SU-DHL-6 (cell line): Measurements from ENCODE around the gene GABRA5.

ENCODE experiments used
- EZH2phosphoT487 ChIP-seq: fragments of 200-600 bp; sonication (generic), shearing (Covaris generic); conservative IDR thresholded peaks from 2 replicates; pipeline ENCODE4 v1.6.1; 2018; ENCODE audit warnings: mild to moderate bottlenecking, antibody characterized with exemption, low read length, moderate library complexity, mixed read lengths
- TF ChIP-seq, protein P1 (sequence below): fragments of 200-600 bp; sonication (generic); IDR thresholded peaks from one replicate; pipeline ENCODE4 v1.5.1; 2017; ENCODE audit warnings: antibody characterized with exemption, mild to moderate bottlenecking, low read length, moderate library complexity; ENCODE audit not compliant: insufficient read depth, poor library complexity, severe bottlenecking

DNA sequence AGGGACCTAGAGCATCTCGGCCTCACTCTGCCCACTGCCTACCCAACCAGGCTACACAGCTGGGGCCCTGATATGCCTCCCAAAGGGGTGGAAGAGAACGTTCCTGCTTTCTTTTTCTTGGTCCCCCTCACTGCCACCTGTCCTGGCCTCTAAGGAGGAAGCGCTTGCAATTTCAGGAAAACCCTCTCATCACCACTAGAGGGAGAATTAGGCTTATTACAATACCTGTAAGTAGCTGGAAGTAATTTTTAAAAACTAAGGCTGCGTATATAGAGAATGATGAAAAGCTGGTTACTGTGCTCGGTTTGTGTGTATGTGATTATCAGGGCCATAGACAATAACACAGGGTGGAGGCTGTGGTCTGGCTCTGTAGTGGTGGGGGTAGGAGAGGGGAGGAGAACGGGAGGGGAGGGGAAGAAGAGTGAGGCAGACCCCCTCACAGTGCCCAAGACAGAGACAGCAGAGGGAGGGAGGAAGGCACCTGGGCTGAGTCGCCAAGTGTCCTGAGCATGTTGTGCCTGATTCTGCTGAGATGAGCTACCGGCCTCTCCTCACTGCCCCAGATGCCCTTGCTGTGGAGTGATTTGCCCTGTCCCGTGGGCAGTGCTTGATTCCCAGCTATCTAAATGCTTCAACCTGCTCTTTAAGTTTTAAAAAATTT, 107.4 kb downstream of the GABRA5 start:
- TF ChIP-seq, protein P1, sequence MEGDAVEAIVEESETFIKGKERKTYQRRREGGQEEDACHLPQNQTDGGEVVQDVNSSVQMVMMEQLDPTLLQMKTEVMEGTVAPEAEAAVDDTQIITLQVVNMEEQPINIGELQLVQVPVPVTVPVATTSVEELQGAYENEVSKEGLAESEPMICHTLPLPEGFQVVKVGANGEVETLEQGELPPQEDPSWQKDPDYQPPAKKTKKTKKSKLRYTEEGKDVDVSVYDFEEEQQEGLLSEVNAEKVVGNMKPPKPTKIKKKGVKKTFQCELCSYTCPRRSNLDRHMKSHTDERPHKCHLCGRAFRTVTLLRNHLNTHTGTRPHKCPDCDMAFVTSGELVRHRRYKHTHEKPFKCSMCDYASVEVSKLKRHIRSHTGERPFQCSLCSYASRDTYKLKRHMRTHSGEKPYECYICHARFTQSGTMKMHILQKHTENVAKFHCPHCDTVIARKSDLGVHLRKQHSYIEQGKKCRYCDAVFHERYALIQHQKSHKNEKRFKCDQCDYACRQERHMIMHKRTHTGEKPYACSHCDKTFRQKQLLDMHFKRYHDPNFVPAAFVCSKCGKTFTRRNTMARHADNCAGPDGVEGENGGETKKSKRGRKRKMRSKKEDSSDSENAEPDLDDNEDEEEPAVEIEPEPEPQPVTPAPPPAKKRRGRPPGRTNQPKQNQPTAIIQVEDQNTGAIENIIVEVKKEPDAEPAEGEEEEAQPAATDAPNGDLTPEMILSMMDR, result peak; percentile 49
- no peak for TF ChIP-seq EZH2phosphoT487
